Skeletal muscle tissue (tissue), 4 donors: ENCODE results near the gene NXPH2. TPM values are rescaled to one million over a fixed set of nuclear protein-coding genes. Genes with fewer than 3 reads are reported as not detected.
A peak's percentile ranks its signal among the peaks of the same experiment; 100 is the strongest.

Experiments used
- H3K27ac ChIP-seq: one replicate; pipeline ENCODE4 v1.7.0; 2013; ENCODE audit warnings: mild to moderate bottlenecking, low read depth, low read length, inconsistent platforms
- H3K27me3 ChIP-seq, 3 donors: one replicate each; pipeline ENCODE4 v1.7.0; 2013; ENCODE audit warnings: low read length in 3 of 3; ENCODE audit not compliant: control insufficient read depth in 3 of 3, insufficient read depth in 3 of 3
- H3K36me3 ChIP-seq, 3 donors: one replicate each; pipeline ENCODE4 v1.7.0; 2013; ENCODE audit warnings: low read length in 3 of 3; ENCODE audit not compliant: control insufficient read depth in 3 of 3, insufficient read depth in 3 of 3
- H3K4me1 ChIP-seq, 3 donors: one replicate each; pipeline ENCODE4 v1.7.0; 2013; ENCODE audit warnings: low read length in 3 of 3, mild to moderate bottlenecking in 3 of 3; ENCODE audit not compliant: control insufficient read depth in 3 of 3, insufficient read depth in 3 of 3
- H3K4me3 ChIP-seq, 3 donors: one replicate each; pipeline ENCODE4 v1.7.0; 2013; ENCODE audit warnings: low read length in 3 of 3
- H3K9ac ChIP-seq, 3 donors: one replicate each; pipeline ENCODE4 v1.7.0; 2013; ENCODE audit warnings: low read length in 3 of 3, mild to moderate bottlenecking in 3 of 3, moderate library complexity in 2 of 3, low read depth in 1 of 3
- H3K9me3 ChIP-seq, 3 donors: one replicate each; pipeline ENCODE4 v1.7.0; 2013; ENCODE audit warnings: low read length in 3 of 3; ENCODE audit not compliant: control insufficient read depth in 3 of 3
- total RNA-seq: library from RNA; depleted of rRNA; stranded (reverse); fragments of >200 nt; gene quantifications from one replicate; pipeline ENCODE4 v1.2.3, GENCODE V29; 2014
- donor health status: Osteomylitis.

Gene NXPH2
- total RNA-seq, result 9.4 TPM

DNA sequence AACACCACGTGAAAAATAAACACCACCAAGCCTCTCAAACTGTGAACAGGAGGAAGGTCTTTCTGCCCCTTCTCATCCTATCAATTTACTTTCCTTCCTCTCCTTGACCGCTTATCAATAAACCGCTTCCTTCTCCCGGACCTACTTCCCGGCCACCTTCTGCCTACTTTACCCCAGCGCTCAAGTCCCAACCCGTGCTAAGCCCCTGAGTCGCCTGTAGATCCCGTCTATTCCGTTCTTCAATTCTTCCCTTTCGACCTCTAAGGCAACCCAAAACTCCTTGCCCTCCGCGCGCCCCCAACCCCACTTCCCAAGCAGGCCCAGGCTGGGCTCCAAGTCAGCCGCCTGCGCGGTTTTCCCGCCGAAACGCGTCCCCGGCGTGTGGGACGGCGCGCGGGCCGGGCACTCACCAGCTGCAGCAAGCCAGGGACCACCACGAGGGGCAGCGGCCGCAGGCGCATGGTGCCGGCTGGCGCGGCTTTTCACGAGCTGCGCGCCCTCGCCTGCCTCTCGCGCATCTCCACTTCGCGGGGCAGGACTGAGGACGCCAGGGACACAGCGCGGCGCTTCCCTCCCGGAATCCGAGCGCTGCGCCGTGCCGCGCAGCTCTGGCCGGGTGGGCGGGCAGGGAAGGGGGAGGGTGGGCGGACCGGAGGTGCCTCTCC lies at the start of gene NXPH2:
Gene NXPH2 (minus strand): TSS at position 610 of the 665 bp plus-strand sequence. CDS start 149 bp downstream, at position 461.
- H3K9ac ChIP-seq, result no peak within 1 kb of the TSS
- H3K9me3 ChIP-seq, result no peaks in the 10 kb centered on the region
- H3K27me3 ChIP-seq, result peaks cover 29 to 37% (median 36%) of the 10 kb centered on the region in 3 donors
- H3K4me1 ChIP-seq, result peaks cover 4 to 7% (median 7%) of the 10 kb centered on the region in 3 donors
- H3K4me3 ChIP-seq, result peak within 1 kb of the TSS; percentile 36 to 48 (median 38)
- H3K36me3 ChIP-seq, result no peaks in the 10 kb centered on the region
- H3K27ac ChIP-seq, result no peak within 1 kb of the TSS

DNA sequence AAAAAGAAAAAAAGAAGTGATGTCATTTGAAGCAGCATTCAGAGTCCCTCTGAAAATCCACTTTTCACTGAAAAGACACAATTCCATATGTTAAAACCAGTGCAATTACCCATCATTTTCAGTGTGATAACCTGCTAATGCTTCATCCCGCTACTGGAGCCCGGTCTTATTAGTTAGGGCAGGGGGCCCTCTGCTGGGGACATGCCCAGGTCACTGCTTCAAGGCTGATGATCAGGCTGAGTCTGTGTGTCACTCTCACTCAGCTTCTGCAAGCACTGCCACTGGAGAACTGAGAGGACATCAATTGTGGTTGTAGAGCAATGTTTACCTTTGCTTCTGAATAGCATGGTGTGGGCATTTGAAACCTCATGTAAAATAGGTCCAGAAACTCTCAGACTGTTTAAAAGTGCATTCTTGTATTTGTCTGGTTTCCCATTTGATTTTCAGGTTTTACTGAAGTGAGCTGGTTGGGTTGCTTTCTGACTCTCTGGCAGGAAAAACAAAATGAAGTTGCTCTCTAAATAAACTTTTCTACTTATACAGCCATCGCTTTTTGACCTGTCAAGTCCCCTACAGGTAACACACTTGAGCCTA lies 49.2 kb upstream of the NXPH2 start:
- Histone ChIP-seq H3K27ac (no peak overlapping the region), H3K4me1 (no peaks in the 10 kb centered on the region), H3K27me3 (no peaks in the 10 kb centered on the region), H3K36me3 (no peaks in the 10 kb centered on the region), H3K4me3 (no peak overlapping the region), H3K9ac (no peak overlapping the region), H3K9me3 (no peaks in the 10 kb centered on the region)

DNA sequence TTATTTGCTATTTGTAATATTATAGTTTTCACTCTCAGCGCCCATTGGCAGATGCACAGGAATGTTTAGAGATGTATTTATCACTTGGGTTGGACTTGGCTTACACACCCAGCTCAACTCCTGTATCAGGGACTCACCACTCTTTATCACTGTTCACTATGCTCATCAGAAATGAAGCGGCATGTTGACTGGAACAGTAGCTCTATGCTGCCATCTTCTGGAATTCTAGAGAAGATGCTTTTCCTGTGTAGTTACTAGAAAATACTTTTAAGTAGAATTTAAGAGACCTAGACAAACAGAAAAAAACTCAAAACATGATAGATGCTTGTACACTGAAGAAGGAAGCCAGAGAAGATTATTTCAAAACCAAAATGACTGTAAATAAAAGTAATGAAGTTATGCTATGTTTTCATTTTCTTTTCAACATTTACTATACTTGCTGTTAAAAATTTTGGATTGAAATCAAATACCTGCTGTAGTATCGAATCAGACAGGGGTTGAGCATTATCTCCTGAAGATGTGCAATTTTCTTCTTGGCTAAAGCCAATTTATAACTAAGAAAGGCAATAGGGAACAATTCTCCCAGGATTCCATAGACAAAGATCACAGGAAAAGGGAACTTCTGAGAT lies 47.4 kb upstream of the NXPH2 start:
- no peaks in the 10 kb centered on the region for H3K9me3 ChIP-seq
- no peak overlapping the region for H3K9ac ChIP-seq
- no peaks in the 10 kb centered on the region for H3K27me3 ChIP-seq
- H3K4me3 ChIP-seq, result no peak overlapping the region
- H3K36me3 ChIP-seq, result no peaks in the 10 kb centered on the region
- no peak overlapping the region for H3K27ac ChIP-seq
- H3K4me1 ChIP-seq, result no peaks in the 10 kb centered on the region

DNA sequence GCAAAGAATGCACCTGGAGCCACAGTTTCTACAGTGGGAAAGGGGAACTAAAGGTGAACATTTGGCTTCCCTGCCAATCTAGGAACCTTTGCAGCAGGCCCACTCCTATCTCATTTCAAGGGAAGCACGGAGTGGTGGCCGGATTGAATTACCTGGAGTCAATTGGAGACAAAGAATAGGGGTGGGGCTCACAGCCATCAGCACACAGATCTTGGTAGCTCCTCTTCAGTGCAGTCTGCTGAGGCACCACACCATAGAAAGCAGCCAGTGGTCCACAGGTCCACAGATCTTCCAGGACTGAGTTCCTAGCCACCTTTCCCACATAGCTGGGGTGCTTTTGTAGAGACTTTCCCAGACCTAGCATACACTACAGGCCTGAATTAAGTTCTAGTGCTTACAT lies 43.5 kb upstream of the NXPH2 start:
- Histone ChIP-seq H3K27me3 (no peaks in the 10 kb centered on the region), H3K27ac (no peak overlapping the region), H3K36me3 (no peaks in the 10 kb centered on the region), H3K4me3 (no peak overlapping the region), H3K4me1 (no peaks in the 10 kb centered on the region), H3K9ac (no peak overlapping the region), H3K9me3 (no peaks in the 10 kb centered on the region)

DNA sequence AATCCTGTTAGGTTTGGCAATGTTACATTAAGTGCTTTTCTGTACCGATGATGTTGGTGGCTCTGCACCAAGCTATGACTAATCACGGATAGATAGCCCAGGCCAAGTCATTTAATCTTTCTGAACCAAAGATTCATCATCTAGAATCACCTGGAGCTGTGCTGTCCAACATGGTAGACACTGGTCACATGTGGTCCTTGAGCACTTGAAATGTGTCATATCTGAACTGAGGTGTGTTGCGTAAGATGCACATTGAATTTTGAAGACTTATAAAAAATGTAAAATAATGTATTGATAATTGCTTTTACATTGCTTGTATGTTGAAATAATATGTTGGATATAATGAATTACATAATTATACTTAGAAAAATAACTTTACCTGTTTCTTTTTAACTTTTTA lies 39.8 kb upstream of the NXPH2 start:
- Histone ChIP-seq H3K9me3 (no peaks in the 10 kb centered on the region), H3K9ac (no peak overlapping the region), H3K27ac (no peak overlapping the region), H3K27me3 (no peaks in the 10 kb centered on the region), H3K36me3 (no peaks in the 10 kb centered on the region), H3K4me1 (no peaks in the 10 kb centered on the region), H3K4me3 (no peak overlapping the region)

DNA sequence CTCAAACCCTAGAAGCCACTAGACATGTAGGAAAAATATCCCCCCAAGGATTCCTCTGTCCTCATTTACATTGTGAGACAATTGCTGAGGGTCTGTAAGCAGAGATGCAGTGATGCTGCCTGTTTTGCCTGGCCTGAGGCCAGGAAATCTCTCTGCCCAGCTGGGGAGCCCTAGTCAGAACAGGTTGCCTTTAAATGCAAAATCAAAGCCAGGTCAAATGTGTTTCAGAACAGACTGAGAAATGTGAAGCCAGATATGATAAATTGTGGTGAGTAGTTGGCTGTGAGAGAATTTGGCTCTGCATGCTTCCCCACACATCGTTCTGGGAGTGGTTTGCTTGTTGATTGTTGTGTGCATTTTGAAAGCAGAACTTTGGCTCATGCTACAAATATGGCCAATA lies 38.4 kb upstream of the NXPH2 start:
- Histone ChIP-seq H3K9ac (no peak overlapping the region), H3K27me3 (no peaks in the 10 kb centered on the region), H3K9me3 (no peaks in the 10 kb centered on the region), H3K4me1 (no peaks in the 10 kb centered on the region), H3K4me3 (no peak overlapping the region), H3K36me3 (no peaks in the 10 kb centered on the region), H3K27ac (no peak overlapping the region)

DNA sequence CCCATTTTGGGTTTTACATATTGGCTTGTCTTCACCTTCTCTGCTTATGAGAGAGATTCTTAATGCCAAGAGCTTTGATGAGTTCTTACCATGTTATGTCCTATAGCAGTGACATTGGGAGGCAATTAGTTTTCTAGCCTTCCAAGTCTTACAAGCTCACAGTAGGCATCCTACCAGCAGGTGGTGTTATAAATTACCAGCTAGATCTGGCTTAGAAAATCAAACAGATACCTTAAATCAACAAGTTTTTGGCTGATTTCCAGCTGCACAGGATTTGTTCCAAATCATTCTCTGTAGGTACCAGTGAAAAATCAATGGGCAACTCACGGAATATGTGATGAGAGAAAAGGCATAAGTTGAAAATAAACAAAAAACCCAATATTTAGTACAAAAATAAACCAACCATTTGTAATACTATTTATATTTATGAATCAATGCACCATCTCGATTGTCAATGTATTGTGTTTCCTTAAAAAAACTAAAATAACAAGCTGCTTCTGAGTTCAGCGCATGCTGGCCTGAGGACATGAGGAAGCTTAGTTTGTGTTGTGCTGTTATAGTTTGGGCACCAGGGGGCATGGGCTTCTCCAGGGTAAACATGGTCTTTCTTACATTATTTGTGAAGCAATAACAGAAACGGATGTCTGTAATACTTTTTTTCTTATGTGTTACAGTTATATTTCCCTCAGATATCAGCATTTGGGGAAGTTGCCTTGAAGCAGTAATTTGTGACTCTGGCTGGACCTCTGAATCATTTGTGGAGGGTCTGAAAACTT lies 34.1 kb upstream of the NXPH2 start:
- H3K36me3 ChIP-seq, result no peaks in the 10 kb centered on the region
- no peaks in the 10 kb centered on the region for H3K27me3 ChIP-seq
- H3K9ac ChIP-seq, result no peak overlapping the region
- no peaks in the 10 kb centered on the region for H3K9me3 ChIP-seq
- no peaks in the 10 kb centered on the region for H3K4me1 ChIP-seq
- H3K4me3 ChIP-seq, result no peak overlapping the region
- no peak overlapping the region for H3K27ac ChIP-seq

DNA sequence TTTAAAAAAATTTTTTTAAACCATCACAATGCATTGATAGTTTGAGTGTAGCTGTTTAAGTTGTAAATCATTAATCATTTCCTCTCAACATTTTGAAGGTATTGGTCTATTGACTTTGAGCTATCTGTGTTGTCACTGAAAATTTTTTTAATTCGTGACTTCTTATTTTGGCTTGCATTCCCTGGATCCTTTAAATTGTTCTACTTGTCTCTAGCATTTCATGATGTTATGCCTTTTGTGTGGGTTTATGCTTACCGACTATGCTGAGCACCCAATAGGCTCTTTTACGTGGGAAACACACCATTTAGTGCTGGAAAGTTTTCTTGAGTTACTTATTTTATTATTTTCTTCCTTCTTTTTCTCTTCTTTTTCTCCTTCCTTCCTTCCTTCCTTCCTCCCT lies 31.2 kb upstream of the NXPH2 start:
- no peaks in the 10 kb centered on the region for H3K27me3 ChIP-seq
- H3K9ac ChIP-seq, result no peak overlapping the region
- H3K36me3 ChIP-seq, result no peaks in the 10 kb centered on the region
- H3K27ac ChIP-seq, result no peak overlapping the region
- no peaks in the 10 kb centered on the region for H3K9me3 ChIP-seq
- no peaks in the 10 kb centered on the region for H3K4me1 ChIP-seq
- no peak overlapping the region for H3K4me3 ChIP-seq

DNA sequence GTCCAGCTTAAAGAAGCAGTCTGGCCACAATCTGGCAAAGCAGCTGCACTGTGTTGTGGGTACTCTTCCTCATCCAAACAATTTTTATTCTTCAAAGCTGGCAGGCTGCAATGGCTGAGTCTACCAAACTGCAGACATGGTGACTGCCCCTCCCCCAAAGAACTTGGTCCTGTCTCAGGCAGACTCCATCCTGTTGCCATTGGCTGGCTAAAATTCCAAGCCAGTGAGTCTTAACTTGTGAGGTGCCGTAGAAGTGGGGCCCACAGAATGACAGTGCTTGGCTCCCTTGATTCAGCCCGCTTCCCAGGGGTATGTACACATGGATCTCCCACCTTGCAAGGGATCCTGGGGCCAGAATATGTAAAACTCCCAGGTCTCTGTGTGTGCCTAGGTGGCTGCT lies 14.5 kb upstream of the NXPH2 start:
- no peak overlapping the region for H3K9ac ChIP-seq
- H3K36me3 ChIP-seq, result no peaks in the 10 kb centered on the region
- H3K4me1 ChIP-seq, result no peaks in the 10 kb centered on the region
- peaks cover 0 to 5% (median 4%) of the 10 kb centered on the region in 3 donors for H3K27me3 ChIP-seq
- H3K9me3 ChIP-seq, result no peaks in the 10 kb centered on the region
- no peak overlapping the region for H3K27ac ChIP-seq
- H3K4me3 ChIP-seq, result no peak overlapping the region
